ENCODE data around the gene MAD2L1. TPM values are rescaled to one million over a fixed set of nuclear protein-coding genes. Genes with fewer than 3 reads are reported as not detected.

Gene MAD2L1
- total RNA-seq, 3 donors from 2014 or later (not counting 1 experiment from before 2014, with no cell fraction given): 1.5 to 4.1 (median 2.6) TPM

DNA sequence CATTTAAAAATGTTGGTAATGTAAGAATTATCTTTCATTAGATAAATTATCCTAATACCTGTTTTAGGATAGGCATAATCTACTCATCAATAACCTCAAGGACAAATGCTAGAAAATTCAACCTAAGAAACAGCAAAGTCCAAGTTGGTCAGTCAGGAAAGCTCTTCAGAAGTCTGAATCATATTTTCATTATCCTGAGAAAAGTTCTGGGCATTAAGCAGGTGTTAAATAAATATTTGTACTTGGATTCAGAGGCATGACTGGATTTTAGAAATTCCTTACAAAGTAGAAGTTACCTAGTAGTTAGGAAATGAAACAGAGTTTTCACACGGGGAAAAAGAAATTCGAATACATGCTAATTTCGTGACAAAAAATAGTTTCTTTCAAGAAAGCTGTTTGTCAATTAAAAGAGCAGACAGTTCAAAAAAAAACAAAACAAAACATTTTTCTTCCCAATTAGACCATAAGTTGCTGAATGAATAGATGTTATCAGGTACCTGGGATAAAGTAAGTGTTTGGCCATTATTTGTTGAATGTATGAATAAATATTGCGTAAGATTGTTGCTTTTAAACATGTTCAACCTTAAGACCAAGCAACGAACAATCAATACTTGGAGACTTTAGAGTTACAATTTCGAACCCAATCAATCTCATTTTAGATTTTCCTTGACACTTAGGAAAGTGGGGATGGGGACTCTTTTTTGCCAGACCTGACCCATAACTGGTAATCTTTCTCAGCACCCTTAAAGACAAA is 48.5 kb downstream of the MAD2L1 start:
- intact Hi-C loops (cut with micrococcal nuclease): no loop called here

GRCh38 chr4:120011725-120012124 is 54.9 kb downstream of the MAD2L1 start:
- Mint-ChIP-seq H3K36me3 (no peaks in the 10 kb centered on the region), H3K27me3 (ENCODE audit: low read depth in 2 of 2) (peaks cover 0 to 5% of the 10 kb centered on the region in 2 donors), H3K27ac (no peak overlapping the region), H3K9me3 (peaks cover 0 to 3% of the 10 kb centered on the region in 2 donors), H3K4me3 (no peak overlapping the region), H3K4me1 (no peaks in the 10 kb centered on the region)
- Histone ChIP-seq H3K4me1 (ENCODE audit: control insufficient read depth, insufficient read depth, low read length) (no peaks in the 10 kb centered on the region), H3K27ac (ENCODE audit: low read length) (no peak overlapping the region), H3K4me3 (ENCODE audit: low read length) (no peak overlapping the region), H3K27me3 (ENCODE audit: control insufficient read depth, insufficient read depth, low read length) (no peaks in the 10 kb centered on the region), H3K9me3 (ENCODE audit: control insufficient read depth, insufficient read depth, low read length) (no peaks in the 10 kb centered on the region), H3K36me3 (ENCODE audit: control insufficient read depth, insufficient read depth, low read length) (no peaks in the 10 kb centered on the region)
- ATAC-seq (no peak), DNase-seq (no peak)
- 71% methylated on average over 1 of the region's 2 CpGs for WGBS (ENCODE audit: insufficient coverage)
- intact Hi-C loops (cut with micrococcal nuclease): no loop called here
- no peak for TF ChIP-seq CTCF (IDR thresholded peaks at IDR 0.05)

More for the DNA sequence above, 48.5 kb downstream of the MAD2L1 start:
- Histone ChIP-seq H3K9me3 (ENCODE audit: control insufficient read depth, insufficient read depth, low read length) (no peaks in the 10 kb centered on the region), H3K4me3 (ENCODE audit: low read length) (no peak overlapping the region), H3K27me3 (ENCODE audit: control insufficient read depth, insufficient read depth, low read length) (no peaks in the 10 kb centered on the region), H3K27ac (ENCODE audit: low read length) (no peak overlapping the region), H3K36me3 (ENCODE audit: control insufficient read depth, insufficient read depth, low read length) (no peaks in the 10 kb centered on the region), H3K4me1 (ENCODE audit: control insufficient read depth, insufficient read depth, low read length) (no peaks in the 10 kb centered on the region)
- Mint-ChIP-seq H3K27me3 (ENCODE audit: low read depth in 2 of 2) (peaks cover 0 to 5% of the 10 kb centered on the region in 2 donors), H3K36me3 (no peaks in the 10 kb centered on the region), H3K4me1 (no peaks in the 10 kb centered on the region), H3K9me3 (peaks cover 0 to 3% of the 10 kb centered on the region in 2 donors), H3K27ac (no peak overlapping the region), H3K4me3 (no peak overlapping the region)
- TF ChIP-seq CTCF (IDR thresholded peaks at IDR 0.05): no peak
- WGBS (ENCODE audit: insufficient coverage): 80% methylated on average over 3 of the region's 6 CpGs
- no peak for ATAC-seq
- no peak for DNase-seq

GRCh38 chr4:120010646-120011045 is 56.0 kb downstream of the MAD2L1 start:
- H3K4me1 Mint-ChIP-seq: no peaks in the 10 kb centered on the region
- Histone ChIP-seq H3K27ac (ENCODE audit: low read length) (no peak overlapping the region), H3K9me3 (ENCODE audit: control insufficient read depth, insufficient read depth, low read length) (no peaks in the 10 kb centered on the region), H3K4me1 (ENCODE audit: control insufficient read depth, insufficient read depth, low read length) (no peaks in the 10 kb centered on the region), H3K4me3 (ENCODE audit: low read length) (no peak overlapping the region), H3K36me3 (ENCODE audit: control insufficient read depth, insufficient read depth, low read length) (no peaks in the 10 kb centered on the region), H3K27me3 (ENCODE audit: control insufficient read depth, insufficient read depth, low read length) (no peaks in the 10 kb centered on the region)
- ATAC-seq: no peak
- no peak overlapping the region for H3K4me3 Mint-ChIP-seq
- peaks cover 0 to 2% of the 10 kb centered on the region in 2 donors for H3K9me3 Mint-ChIP-seq
- no peak for TF ChIP-seq CTCF (IDR thresholded peaks at IDR 0.05)
- no peak for DNase-seq
- intact Hi-C loops (cut with micrococcal nuclease): no loop called here
- WGBS (ENCODE audit: insufficient coverage): 80% methylated on average over 4 of the region's 4 CpGs
- no peak overlapping the region for H3K27ac Mint-ChIP-seq
- no peaks in the 10 kb centered on the region for H3K36me3 Mint-ChIP-seq
- peaks cover 0 to 5% of the 10 kb centered on the region in 2 donors for H3K27me3 Mint-ChIP-seq (ENCODE audit: low read depth in 2 of 2)

GRCh38 chr4:120009731-120010130 is 56.9 kb downstream of the MAD2L1 start:
- DNase-seq (no peak), ATAC-seq (no peak)
- Histone ChIP-seq H3K36me3 (ENCODE audit: control insufficient read depth, insufficient read depth, low read length) (no peaks in the 10 kb centered on the region), H3K4me1 (ENCODE audit: control insufficient read depth, insufficient read depth, low read length) (no peaks in the 10 kb centered on the region), H3K27me3 (ENCODE audit: control insufficient read depth, insufficient read depth, low read length) (no peaks in the 10 kb centered on the region), H3K27ac (ENCODE audit: low read length) (no peak overlapping the region), H3K4me3 (ENCODE audit: low read length) (no peak overlapping the region), H3K9me3 (ENCODE audit: control insufficient read depth, insufficient read depth, low read length) (no peaks in the 10 kb centered on the region)
- no peaks in the 10 kb centered on the region for H3K27me3 Mint-ChIP-seq (ENCODE audit: low read depth in 2 of 2)
- no peak for TF ChIP-seq CTCF (IDR thresholded peaks at IDR 0.05)
- H3K4me1 Mint-ChIP-seq: no peaks in the 10 kb centered on the region
- H3K9me3 Mint-ChIP-seq: no peaks in the 10 kb centered on the region
- H3K27ac Mint-ChIP-seq: no peak overlapping the region
- WGBS (ENCODE audit: insufficient coverage): 40% methylated on average over 2 of the region's 2 CpGs
- H3K36me3 Mint-ChIP-seq: no peaks in the 10 kb centered on the region
- intact Hi-C loops (cut with micrococcal nuclease): no loop called here
- H3K4me3 Mint-ChIP-seq: no peak overlapping the region
